ENCODE measurements around the gene NELFCD.
"Not testable (repeated sequence)": the region's sequence is repeated elsewhere in the genome, so short reads cannot be mapped to it uniquely, and the experiment has no call there.

The NELFCD gene

DNA sequence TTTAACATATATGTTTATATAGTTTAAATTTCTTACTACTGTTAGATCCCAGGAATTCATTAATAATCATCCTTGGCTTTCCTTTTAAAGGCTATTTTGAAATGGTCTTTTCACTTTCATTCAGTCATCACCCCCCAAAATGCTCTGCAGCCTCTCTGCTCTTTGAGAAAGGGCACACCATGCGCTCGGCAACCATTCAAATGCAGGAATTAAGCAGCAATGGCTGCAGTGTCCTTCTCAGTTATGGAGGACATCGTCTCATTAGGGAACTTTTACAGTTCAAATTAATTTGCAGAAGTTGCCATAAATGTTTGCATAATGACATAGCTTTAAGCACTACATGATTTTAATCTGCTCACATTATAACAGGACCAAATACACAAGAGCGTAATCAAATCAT is 44.5 kb downstream of the NELFCD start:
- DNase-seq (ENCODE audit: low read depth in 2 of 2): no peak

DNA sequence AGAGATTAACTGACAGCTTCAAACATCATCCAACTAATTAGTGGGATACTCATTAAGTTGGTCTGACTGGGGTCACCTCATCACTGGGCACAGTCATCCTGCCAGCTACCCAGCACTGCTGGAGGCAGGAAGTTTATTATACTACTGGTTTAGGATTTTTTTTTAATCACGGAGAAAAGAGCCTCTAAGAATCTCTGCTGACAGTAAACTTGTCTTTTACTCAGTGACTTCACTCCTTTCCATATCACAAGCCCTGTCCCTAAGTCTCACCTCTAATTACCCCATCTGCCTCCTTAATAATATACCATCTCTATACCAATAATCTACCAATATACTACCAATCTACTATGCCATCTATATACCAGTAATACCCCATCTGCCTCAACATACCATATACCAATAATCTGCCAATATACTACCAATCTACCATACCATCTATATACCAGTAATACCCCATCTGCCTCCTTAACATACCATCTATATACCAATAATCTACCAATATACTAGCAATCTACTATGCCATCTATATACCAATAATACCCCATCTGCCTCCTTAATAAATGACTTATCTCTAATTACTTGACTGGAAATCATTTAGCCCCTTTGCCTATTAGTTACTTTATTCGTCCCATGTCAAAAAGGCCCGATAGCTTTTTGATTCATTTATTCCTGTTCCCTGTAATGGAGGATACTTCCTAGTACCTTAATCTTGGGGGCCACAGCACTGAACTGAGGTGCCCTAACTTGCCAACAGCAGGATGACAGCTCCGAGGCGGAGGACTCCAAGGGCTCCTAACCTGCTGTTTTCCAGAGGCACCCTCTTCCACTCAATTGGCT is 46.1 kb downstream of the NELFCD start:
- no peak for DNase-seq (ENCODE audit: low read depth in 2 of 2)

DNA sequence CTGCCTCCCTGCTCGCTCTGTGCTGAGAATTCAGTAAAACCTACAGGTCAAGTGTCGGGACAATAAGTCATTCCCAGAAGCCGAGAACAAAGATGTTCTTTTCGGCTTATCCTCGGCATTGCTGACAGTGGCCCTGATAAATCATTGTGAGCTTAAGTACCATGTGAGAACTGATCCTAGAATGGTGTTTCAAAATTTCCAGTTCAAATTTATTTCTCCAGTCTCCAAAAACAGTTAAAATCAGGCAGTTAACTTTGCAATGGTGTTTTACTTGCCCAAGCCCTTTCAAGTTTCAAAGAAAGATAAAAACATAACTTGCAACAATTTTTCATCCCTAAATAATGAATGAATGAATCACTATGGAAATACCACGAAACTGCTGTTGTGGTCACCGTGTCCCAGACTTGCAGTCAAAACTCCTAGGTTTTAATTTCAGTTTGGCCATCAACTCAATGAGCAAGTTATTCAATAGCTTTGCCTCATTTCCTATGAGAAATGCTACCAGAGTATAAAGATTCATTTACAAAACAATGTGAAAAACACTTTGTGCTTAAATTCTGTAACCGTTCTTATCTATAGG is 46.8 kb downstream of the NELFCD start:
- DNase-seq (ENCODE audit: low read depth in 2 of 2): peak; percentile 39 to 43

DNA sequence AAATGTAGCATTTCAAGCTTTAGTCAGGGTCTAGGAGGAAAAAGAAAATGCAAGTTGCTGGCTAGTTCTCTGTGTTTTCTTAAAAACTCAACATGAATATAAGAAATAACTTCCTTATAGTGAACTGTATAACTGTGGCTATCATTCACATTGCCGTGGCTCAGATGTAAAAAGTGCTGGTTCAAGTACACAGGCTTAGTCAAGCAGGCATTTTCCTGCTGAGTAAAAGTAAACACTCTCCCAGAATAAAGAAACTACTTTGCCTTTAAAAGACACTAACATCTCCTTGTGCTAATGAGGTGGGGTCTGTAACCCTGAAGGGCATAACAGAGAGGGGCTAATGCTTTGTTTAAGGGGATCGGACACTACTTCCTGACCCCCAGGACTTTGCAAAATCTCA is 47.8 kb downstream of the NELFCD start:
- no peak for DNase-seq (ENCODE audit: low read depth in 2 of 2)

DNA sequence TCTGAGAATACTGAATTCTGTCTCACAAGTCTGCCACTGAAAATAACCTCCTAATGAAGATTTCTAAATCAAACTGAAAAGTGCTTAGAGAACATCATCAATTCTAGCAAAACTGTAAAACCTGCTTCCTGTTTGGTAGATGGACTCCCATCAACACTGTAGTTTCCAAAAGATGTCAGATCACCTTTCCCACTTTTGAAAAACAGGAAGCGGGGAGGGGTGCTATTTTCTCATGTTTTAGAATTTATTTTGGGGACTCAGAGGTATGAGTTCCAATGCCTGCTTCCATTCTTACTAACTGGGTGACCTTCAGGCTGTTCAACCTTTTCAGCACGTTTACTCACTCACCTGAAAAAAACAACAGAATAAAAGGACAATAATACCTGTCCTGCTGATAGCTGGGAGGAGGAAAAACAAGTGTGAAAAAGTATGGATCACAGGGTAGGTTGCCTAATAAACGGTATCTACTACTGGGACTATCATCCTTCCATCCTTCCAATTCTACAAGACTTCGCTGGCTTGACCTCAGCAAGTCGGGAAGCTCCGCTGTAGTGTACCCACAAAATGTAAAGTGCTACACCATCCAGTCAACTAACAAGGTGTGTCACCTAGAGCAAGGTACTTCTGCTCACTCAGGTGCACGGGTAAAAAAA is 50.0 kb downstream of the NELFCD start:
- DNase-seq (ENCODE audit: low read depth in 2 of 2): no peak

DNA sequence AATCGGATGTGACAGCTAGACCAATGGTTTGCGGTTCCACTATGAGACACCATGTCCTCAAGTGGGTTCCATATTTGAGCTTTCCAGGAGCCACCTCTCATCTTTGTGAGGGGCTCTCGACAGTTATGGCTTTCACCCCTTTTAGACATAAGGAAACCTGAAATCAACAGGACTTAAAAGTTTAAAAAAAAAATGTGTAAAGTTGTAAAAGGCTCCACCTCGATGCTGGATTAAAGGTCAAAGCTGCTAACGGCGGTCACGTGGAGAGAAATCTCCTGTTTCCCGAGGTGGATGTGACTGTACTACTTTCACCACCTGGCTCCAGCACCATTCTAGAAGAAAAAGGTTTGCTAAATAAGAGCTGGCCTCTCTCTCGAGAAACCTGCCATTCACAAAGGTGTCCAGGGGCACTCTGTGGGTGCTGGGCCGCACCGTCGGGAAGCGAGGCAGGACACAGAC is 50.5 kb downstream of the NELFCD start:
- DNase-seq (ENCODE audit: low read depth in 2 of 2): no peak

DNA sequence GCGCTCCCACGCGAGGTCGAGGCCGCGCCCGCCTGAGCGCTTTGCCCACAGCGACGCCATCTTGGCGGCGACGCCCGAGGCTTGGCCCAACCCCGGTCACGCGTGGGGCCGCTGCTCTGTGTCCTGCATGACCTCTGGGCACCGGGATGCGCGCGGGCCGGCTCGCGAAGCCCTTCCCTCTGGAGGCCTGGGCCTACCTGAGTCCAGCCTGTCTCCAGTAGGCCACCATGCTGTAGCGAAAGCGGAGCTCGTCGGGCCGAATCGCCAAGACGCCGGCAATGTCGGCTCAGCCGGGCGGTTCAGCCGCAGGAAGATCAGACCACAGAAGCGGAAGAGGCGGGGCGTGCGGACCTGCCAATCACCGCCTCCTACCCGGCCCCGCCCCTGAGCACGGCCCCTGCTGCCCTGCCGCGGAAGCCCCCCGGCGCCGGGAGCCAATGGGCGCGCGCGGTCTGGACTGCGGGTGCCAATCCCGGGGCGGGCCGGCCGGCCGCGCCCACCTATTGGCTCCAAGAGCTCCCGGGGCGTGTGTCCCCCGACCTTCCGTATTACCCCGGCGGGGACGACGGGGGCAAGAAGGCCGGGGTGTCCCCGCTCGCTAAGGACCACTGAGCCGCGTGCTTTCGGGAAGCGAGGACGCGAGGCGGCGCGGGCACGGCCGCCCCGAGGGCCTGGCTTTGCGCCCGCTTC is 51.1 kb downstream of the NELFCD start, which contains the start of gene ATP5F1E:
TSS of gene ATP5F1E (minus strand) at position 313 of the 690 bp plus-strand sequence. CDS start at position 229, 84 bp downstream.
- peak; percentile 85 to 86 for DNase-seq (ENCODE audit: low read depth in 2 of 2)

DNA sequence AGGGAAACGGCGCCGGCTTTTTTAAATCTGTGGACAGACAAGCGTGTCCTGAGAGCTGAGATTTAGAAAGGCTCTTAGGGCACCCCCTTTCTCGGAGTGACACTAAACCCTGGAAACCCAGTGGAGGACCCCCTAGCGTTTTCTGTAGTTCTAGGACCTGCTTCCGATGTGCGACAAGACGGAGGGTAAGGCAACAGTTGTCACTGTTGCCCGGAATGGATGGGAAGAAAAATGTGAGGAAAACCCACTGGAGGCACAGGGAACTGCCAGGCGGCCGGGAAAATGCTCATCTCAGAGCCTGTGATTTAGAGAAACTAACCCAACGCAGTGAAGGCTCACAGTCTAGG is 51.6 kb downstream of the NELFCD start:
- no peak for DNase-seq (ENCODE audit: low read depth in 2 of 2)

DNA sequence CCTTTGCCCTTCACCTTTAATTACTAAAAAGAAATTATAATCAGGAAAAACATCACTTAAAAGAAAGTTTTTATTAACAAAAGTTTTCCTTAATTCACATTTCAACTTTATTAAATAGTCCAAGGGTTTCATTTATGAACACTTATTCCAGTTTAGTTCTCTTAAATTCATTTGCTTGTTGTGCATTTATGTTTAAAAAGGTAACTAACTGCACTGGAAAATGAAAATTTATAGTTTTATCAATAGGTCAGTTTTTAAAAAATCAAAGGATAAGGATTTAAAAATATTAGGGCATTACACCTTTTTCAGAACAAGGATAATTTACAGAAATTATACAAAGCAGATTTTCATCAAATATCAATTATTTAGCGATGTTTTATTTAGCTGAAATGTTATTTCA is 52.0 kb downstream of the NELFCD start:
- no peak for DNase-seq (ENCODE audit: low read depth in 2 of 2)

DNA sequence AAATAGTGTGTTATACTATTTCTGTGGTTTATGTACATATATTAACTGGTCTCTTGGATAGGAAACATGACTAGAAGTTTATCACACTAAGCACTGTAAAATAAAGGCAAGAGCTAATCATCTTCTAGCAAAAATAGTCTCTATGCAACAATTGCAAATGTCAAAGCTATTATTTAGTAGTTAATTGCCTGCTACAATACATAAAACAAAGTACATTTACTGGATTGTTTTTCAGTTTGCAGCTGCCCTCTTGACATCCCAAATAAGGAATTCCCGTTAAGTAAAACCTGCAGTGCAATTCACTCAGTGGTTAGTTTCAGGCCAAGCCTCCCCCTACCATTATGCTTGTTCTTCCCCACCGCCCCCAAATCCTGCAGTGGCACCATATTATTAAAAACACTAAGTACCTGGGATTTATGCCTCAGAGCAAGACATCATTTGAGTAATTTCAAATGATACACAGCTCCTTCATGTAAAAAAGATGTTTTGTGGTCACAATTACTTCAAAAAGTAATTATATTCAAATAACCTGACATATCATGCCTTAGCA is 52.6 kb downstream of the NELFCD start:
- no peak for DNase-seq (ENCODE audit: low read depth in 2 of 2)

DNA sequence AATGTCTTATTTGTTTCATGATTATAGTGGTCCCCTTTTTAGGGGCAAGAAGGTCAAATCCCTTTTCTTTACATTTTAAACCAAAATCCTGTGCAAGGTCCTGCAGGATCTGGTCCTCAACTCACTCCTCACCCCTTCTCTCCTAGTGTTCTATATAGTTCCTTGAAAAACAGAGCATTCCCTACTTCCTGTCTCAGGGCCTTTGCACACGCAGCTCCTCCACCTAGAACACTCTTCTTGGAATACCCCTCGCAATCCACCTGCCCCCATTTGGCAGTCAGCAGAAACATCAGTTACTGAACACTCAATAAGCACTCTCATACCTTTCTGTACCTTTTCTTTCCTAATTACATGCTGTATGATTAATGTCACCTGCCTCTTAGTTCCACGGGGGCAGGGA is 54.3 kb downstream of the NELFCD start:
- no peak for DNase-seq (ENCODE audit: low read depth in 2 of 2)

DNA sequence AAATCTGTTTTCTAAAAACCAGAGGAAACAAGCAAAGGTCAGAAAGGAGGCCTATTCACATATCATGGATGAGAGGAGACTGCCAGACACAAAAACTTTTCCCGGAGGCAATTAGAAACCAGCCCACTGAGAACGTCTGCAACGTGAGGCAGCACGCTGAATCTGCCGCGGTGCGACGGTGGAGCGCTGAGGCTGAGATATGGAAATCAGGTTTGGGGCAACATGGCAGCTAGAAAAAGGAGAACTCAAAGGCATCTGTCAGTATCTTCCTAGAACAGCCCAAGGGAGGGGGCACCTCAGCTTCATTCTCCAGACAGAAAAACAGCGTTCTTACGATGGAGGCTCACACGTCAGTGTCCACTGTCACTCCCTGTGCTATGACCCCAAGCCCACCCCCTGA is 56.3 kb downstream of the NELFCD start:
- DNase-seq (ENCODE audit: low read depth in 2 of 2): no peak

DNA sequence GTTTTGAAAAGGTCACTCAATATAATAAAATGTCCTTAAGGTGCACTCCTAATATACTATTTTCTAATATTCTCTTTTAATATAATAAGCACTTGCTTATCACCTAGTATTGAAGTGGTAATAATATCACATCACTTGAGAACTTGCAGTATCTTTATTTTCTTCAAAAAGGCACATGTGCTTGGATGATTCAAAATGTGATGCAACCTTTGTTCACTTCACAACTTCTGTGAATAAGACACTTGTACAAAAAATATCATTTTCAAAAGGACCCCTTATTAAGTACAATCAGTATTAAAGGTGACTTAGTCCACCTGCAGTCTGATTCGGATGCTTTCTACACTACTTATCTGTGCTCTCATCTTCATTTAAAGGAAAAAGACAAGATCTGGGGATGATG is 58.2 kb downstream of the NELFCD start:
- DNase-seq (ENCODE audit: low read depth in 2 of 2): no peak

DNA sequence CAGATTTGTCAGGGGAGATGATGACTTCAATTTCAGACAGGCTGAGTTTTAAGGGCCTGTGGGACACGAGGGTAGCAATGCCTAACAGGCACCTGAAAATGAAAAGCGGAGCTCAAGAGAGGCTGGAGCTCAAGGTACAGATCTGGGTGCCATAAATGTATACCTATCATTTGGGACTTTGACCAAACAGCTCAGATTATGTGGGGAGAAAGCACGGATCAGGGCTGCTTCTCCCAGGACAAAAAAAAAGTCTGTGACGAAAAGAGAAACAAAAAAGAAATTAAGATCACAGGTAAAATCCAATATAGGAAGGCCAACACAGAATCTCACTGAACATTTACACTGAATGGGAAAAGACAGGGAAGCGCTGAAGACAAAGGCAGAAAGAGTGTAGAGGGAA is 59.6 kb downstream of the NELFCD start:
- no peak for DNase-seq (ENCODE audit: low read depth in 2 of 2)

DNA sequence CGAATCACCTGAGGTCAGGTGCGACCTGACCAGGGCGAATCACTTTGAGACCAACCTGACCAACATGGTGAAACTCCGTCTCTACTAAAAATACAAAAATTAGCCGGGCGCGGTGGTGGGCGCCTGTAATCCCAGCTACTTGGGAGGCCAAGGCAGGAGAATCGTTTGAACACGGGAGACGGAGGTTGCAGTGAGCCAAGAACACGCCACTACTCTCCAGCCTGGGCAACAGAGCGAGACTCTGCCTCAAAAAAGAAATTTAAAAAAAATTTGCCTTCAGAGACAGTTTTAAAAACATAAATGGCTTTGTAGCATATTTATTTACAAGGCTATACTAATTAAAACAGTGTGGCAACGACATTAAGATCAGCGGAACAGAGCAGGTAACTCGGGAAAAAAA is 60.4 kb downstream of the NELFCD start:
- not testable (repeated sequence) for DNase-seq (ENCODE audit: low read depth in 2 of 2)

DNA sequence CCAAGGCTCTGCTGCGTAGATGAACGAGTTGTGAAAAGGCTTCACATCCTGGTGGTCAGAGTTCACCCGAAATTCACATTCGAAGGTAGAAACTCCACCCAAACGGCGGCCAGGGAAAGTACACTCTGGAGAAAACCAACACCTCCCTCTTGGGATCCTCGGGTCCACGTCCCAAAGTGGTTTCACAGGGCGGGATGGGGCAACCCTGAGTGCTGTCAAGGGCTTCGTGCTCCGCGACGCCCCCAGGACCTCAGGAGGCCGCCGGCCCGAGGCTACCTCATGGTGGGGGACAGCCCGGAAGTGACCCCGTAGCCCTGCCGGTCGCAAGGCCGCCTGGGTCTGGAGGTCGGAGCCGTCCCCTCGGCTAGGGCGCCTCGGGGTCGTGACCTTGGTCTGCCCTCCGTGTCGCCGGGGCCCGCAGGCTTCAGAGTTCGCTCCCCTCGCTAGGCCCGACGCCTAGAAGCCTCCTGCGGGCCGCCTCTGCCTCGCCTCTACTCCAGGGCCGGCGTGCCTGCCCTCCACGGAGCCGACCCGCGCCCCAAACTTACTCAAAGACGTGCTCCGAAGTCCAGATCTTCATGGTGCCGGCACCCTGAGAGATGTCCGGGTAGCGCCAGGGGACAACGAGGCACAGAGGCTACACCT is 61.2 kb downstream of the NELFCD start, which contains the start of gene PRELID3B:
TSS of gene PRELID3B (minus strand) at position 636 of the 645 bp plus-strand sequence. CDS start at position 580, 56 bp downstream.
- no peak for DNase-seq (ENCODE audit: low read depth in 2 of 2)

DNA sequence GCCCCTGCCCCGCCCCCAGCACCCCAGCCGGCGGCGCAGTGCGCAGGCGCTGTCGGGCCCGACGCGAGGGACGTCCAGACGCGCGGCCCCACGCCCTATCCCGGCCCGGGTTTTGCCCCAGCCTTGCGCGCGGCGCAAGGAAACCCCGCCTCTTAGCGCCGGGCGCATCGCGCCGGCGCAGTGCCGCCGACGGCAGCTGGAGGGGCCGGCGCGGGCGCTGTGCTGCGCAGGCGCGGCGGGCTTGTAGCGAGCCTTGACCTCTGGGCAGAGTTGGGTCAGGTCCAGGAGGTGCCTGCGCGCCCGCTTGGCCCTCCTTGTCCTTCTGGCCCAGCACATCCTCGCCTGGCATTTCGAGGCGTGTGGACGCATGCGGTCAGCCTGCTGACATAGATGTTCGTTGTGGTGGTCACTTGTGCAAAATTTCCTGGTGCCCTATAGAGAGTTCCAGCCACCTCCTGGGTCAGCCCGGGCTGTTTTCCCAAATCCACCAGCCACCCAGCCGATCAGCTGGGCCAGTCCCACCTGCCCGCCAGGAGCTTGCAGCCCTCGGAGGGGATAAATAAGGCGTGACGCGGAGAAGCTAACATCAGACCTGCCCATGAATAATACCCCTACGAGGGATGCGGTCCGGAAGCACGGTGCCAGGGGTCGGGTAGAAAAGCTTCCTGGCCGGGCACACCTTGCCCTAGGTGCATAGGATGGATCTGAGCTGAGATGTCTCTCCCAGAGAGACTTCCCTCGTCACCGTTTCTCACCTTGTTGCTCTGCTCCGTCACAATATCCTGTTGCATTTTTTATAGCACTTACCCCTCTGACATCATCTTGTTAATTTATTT is 62.0 kb downstream of the NELFCD start:
- peak; percentile 78 to 79 for DNase-seq (ENCODE audit: low read depth in 2 of 2)

DNA sequence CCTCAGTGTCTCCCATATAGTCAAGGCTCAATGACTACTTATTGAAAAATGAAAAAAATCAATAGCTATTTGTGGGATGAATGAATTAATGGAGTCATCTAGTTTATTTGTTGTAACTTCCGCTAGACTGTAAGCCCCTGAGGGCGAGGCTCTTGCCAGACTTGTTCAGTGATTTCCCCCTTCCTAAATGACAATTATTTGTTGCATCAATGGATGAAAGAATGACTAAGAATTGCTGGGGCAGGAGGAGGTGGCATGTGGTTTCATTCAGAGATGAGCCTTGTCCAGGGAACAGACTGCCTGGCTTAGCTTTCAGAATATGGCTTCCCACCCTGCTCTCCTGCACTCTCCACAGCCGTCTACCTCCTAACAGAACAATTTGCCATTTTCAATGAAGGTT is 62.6 kb downstream of the NELFCD start:
- DNase-seq (ENCODE audit: low read depth in 2 of 2): no peak

DNA sequence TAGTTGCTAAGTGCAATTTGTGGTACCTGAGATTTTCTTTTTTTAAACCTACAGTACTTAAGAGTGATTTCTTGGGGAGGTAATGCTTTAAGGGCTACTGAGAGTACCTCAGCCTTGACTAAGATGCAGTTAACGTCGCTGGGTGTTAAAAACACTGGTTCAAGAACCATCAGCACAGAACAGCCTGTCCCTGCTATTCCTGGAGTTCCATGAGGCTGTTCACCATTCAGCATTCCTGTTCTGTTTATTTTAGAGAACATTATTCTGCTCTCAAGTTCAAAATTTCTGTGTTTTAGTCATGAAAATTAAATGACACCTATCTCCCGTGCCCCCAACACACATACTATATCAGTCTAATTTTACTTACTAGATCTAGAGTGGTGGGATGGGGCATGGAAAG is 63.2 kb downstream of the NELFCD start:
- no peak for DNase-seq (ENCODE audit: low read depth in 2 of 2)

All from fibroblast of skin of left quadriceps (primary cell).